Kidney (tissue), 14 donors: Measurements from ENCODE around the gene COLGALT1. TPM values are rescaled to one million over a fixed set of nuclear protein-coding genes. Genes with fewer than 3 reads are reported as not detected.

Experiments used
- DNase-seq, 5 donors: peaks; one replicate each; pipeline ENCODE4 v3.0.0-alpha.2; 2013 to 2020
- FAIRE-seq: peaks from 2 replicates; lab custom pipeline; 2012; peaks lifted over from hg19 to GRCh38; lab: Jason Lieb, UNC
- H3K27ac ChIP-seq, 2 donors: one replicate each; pipeline ENCODE4 v1.7.0; 2013; ENCODE audit warnings: low read depth in 2 of 2, low read length in 2 of 2, inconsistent platforms in 1 of 2
- H3K27me3 ChIP-seq: one replicate; pipeline ENCODE4 v1.7.1; 2013; ENCODE audit warnings: low read length, inconsistent platforms; ENCODE audit not compliant: control insufficient read depth, insufficient read depth
- H3K36me3 ChIP-seq, 3 donors: one replicate each; pipeline versions ENCODE4 v1.7.0 to v1.7.1; 2013; ENCODE audit warnings: low read length in 3 of 3, control low read depth in 1 of 3, inconsistent platforms in 1 of 3; ENCODE audit not compliant: insufficient read depth in 3 of 3, control insufficient read depth in 2 of 3
- H3K4me1 ChIP-seq, 3 donors: one replicate each; pipeline versions ENCODE4 v1.7.0 to v1.7.1; 2013; ENCODE audit warnings: low read length in 3 of 3, inconsistent platforms in 1 of 3, low read depth in 1 of 3; ENCODE audit not compliant: control insufficient read depth in 2 of 3, insufficient read depth in 2 of 3
- H3K4me3 ChIP-seq, 3 donors: one replicate each; pipeline versions ENCODE4 v1.7.0 to v1.8.1; 2013; ENCODE audit warnings: low read length in 3 of 3, control low read depth in 1 of 3, inconsistent platforms in 1 of 3
- H3K9ac ChIP-seq, 3 donors: one replicate each; pipeline versions ENCODE4 v1.7.0 to v1.7.1; 2013; ENCODE audit warnings: low read length in 3 of 3, control low read depth in 1 of 3, inconsistent platforms in 1 of 3
- H3K9me3 ChIP-seq, 3 donors: one replicate each; pipeline versions ENCODE4 v1.7.0 to v1.7.1; 2013; ENCODE audit warnings: low read length in 3 of 3, control low read depth in 1 of 3, inconsistent platforms in 1 of 3; ENCODE audit not compliant: control insufficient read depth in 2 of 3, insufficient read depth in 1 of 3
- CTCF ChIP-seq: IDR thresholded peaks from 3 replicates; pipeline ENCODE4 v1.5.1; 2012; ENCODE audit warnings: mild to moderate bottlenecking, moderate library complexity, borderline replicate concordance; ENCODE audit not compliant: insufficient read depth; ENCODE audit errors: extremely low read depth
- intact Hi-C: fragments of 100-400 bp; cut with DNase I; formaldehyde crosslinking; loops from one replicate; pipeline ENCODE4 v1.11.1; 2022
- polyA plus RNA-seq: library from polyadenylated mRNA; stranded (reverse); fragments of 350-450 nt; fragmentation: Illumina TruSeq; extraction: RNeasy Lipid Tissue Mini Kit (QIAGEN cat#74804); gene quantifications from one replicate; pipeline ENCODE4 v1.2.3, GENCODE V29; 2014; ENCODE audit warnings: low read depth, low replicate concordance; ENCODE audit not compliant: insufficient read depth
- total RNA-seq: library from RNA; stranded (reverse); fragmentation: NEBNext Ultra II Directional; extraction: Animal tissue kit (Norgen Biotek cat#: 25700); gene quantifications from one replicate; pipeline ENCODE4 v1.2.1, GENCODE V29; 2021
- donor health status: control.
- donor health status: control.
- donor health status: control.
- donor health status: control.
- donor health status: control.
- donor health status: DM: yes; HTN: yes; CAD: no.
- donor health status: Normal renal cell carcinoma (clear cell type).

COLGALT1 gene
- total and polyA plus RNA-seq, 2 donors from 2014 or later, result 23.6 to 66.2 TPM

- H3K4me3 ChIP-seq, result no peak overlapping the region
- TF ChIP-seq CTCF, result no peak
- intact Hi-C loops, result no loop called here
- H3K27ac ChIP-seq, result no peak overlapping the region
- no peaks in the 10 kb centered on the region for H3K27me3 ChIP-seq
- no peaks in the 10 kb centered on the region for H3K36me3 ChIP-seq
- no peak for FAIRE-seq
- H3K9me3 ChIP-seq, result peaks cover 0 to 11% (median 3%) of the 10 kb centered on the region in 3 donors
- H3K4me1 ChIP-seq, result no peaks in the 10 kb centered on the region
- no peak for DNase-seq
- no peak overlapping the region for H3K9ac ChIP-seq
Observed at GRCh38 chr19:17529239-17530158, 25.9 kb upstream of the COLGALT1 start.

GRCh38 chr19:17530586-17530985, 24.9 kb upstream of the COLGALT1 start:
- H3K27ac ChIP-seq, result no peak overlapping the region
- no peaks in the 10 kb centered on the region for H3K27me3 ChIP-seq
- no peak overlapping the region for H3K4me3 ChIP-seq
- intact Hi-C loops, result no loop called here
- peaks cover 0 to 11% (median 3%) of the 10 kb centered on the region in 3 donors for H3K9me3 ChIP-seq
- no peaks in the 10 kb centered on the region for H3K36me3 ChIP-seq
- no peak for TF ChIP-seq CTCF
- no peaks in the 10 kb centered on the region for H3K4me1 ChIP-seq
- no peak for FAIRE-seq
- DNase-seq, result no peak
- no peak overlapping the region for H3K9ac ChIP-seq

GRCh38 chr19:17532116-17532515, 23.3 kb upstream of the COLGALT1 start:
- no peak for DNase-seq
- Histone ChIP-seq H3K9ac (no peak overlapping the region), H3K4me3 (no peak overlapping the region), H3K9me3 (peaks cover 0 to 11% (median 3%) of the 10 kb centered on the region in 3 donors), H3K36me3 (no peaks in the 10 kb centered on the region), H3K4me1 (no peaks in the 10 kb centered on the region), H3K27me3 (no peaks in the 10 kb centered on the region), H3K27ac (no peak overlapping the region)
- no peak for TF ChIP-seq CTCF
- intact Hi-C loops, result no loop called here
- FAIRE-seq, result no peak
